ENCODE data around the gene CEP120.

CEP120 gene

GRCh38 chr5:123364441-123365155 is 58.6 kb downstream of the CEP120 start:
- Histone ChIP-seq H3K27me3 (replicated peaks; ENCODE audit: control insufficient read depth, insufficient read depth, low read length, poor library complexity, severe bottlenecking) (no peaks in the 10 kb centered on the region), H3K9me3 (ENCODE audit: control insufficient read depth, low read length) (no peaks in the 10 kb centered on the region), H3K4me1 (ENCODE audit: control insufficient read depth, insufficient read depth, low read length, poor library complexity, severe bottlenecking) (no peaks in the 10 kb centered on the region), H3K36me3 (ENCODE audit: control insufficient read depth, insufficient read depth, low read length) (peaks cover 48% of the 10 kb centered on the region), H3K4me3 (ENCODE audit: insufficient read depth, low read depth, low read length, poor library complexity, severe bottlenecking) (no peak overlapping the region), H3K27ac (ENCODE audit: insufficient read depth, low read length, poor library complexity, severe bottlenecking) (no peak overlapping the region)
- DNase-seq, result no peak

GRCh38 chr5:123360910-123361309 is 62.3 kb downstream of the CEP120 start:
- Histone ChIP-seq H3K27ac (ENCODE audit: insufficient read depth, low read length, poor library complexity, severe bottlenecking) (no peak overlapping the region), H3K27me3 (replicated peaks; ENCODE audit: control insufficient read depth, insufficient read depth, low read length, poor library complexity, severe bottlenecking) (no peaks in the 10 kb centered on the region), H3K4me3 (ENCODE audit: insufficient read depth, low read depth, low read length, poor library complexity, severe bottlenecking) (no peak overlapping the region), H3K4me1 (ENCODE audit: control insufficient read depth, insufficient read depth, low read length, poor library complexity, severe bottlenecking) (no peaks in the 10 kb centered on the region), H3K36me3 (ENCODE audit: control insufficient read depth, insufficient read depth, low read length) (peaks cover 60% of the 10 kb centered on the region), H3K9me3 (ENCODE audit: control insufficient read depth, low read length) (no peaks in the 10 kb centered on the region)
- DNase-seq, result no peak

GRCh38 chr5:123360201-123360571 is 63.0 kb downstream of the CEP120 start:
- Histone ChIP-seq H3K9me3 (ENCODE audit: control insufficient read depth, low read length) (no peaks in the 10 kb centered on the region), H3K36me3 (ENCODE audit: control insufficient read depth, insufficient read depth, low read length) (peaks cover 60% of the 10 kb centered on the region), H3K4me1 (ENCODE audit: control insufficient read depth, insufficient read depth, low read length, poor library complexity, severe bottlenecking) (no peaks in the 10 kb centered on the region), H3K27ac (ENCODE audit: insufficient read depth, low read length, poor library complexity, severe bottlenecking) (no peak overlapping the region), H3K27me3 (replicated peaks; ENCODE audit: control insufficient read depth, insufficient read depth, low read length, poor library complexity, severe bottlenecking) (no peaks in the 10 kb centered on the region), H3K4me3 (ENCODE audit: insufficient read depth, low read depth, low read length, poor library complexity, severe bottlenecking) (no peak overlapping the region)
- no peak for DNase-seq

GRCh38 chr5:123359454-123360200 is 63.6 kb downstream of the CEP120 start:
- H3K4me1 ChIP-seq (ENCODE audit: control insufficient read depth, insufficient read depth, low read length, poor library complexity, severe bottlenecking), result no peaks in the 10 kb centered on the region
- H3K36me3 ChIP-seq (ENCODE audit: control insufficient read depth, insufficient read depth, low read length), result peaks cover 60% of the 10 kb centered on the region
- no peak for DNase-seq
- no peak overlapping the region for H3K4me3 ChIP-seq (ENCODE audit: insufficient read depth, low read depth, low read length, poor library complexity, severe bottlenecking)
- no peaks in the 10 kb centered on the region for H3K9me3 ChIP-seq (ENCODE audit: control insufficient read depth, low read length)
- H3K27me3 ChIP-seq (replicated peaks; ENCODE audit: control insufficient read depth, insufficient read depth, low read length, poor library complexity, severe bottlenecking), result no peaks in the 10 kb centered on the region
- no peak overlapping the region for H3K27ac ChIP-seq (ENCODE audit: insufficient read depth, low read length, poor library complexity, severe bottlenecking)

GRCh38 chr5:123358751-123359150 is 64.5 kb downstream of the CEP120 start:
- no peak overlapping the region for H3K27ac ChIP-seq (ENCODE audit: insufficient read depth, low read length, poor library complexity, severe bottlenecking)
- no peaks in the 10 kb centered on the region for H3K27me3 ChIP-seq (replicated peaks; ENCODE audit: control insufficient read depth, insufficient read depth, low read length, poor library complexity, severe bottlenecking)
- H3K36me3 ChIP-seq (ENCODE audit: control insufficient read depth, insufficient read depth, low read length), result peaks cover 52% of the 10 kb centered on the region
- no peak for DNase-seq
- no peaks in the 10 kb centered on the region for H3K4me1 ChIP-seq (ENCODE audit: control insufficient read depth, insufficient read depth, low read length, poor library complexity, severe bottlenecking)
- no peaks in the 10 kb centered on the region for H3K9me3 ChIP-seq (ENCODE audit: control insufficient read depth, low read length)
- no peak overlapping the region for H3K4me3 ChIP-seq (ENCODE audit: insufficient read depth, low read depth, low read length, poor library complexity, severe bottlenecking)

- Histone ChIP-seq H3K9me3 (ENCODE audit: control insufficient read depth, low read length) (no peaks in the 10 kb centered on the region), H3K27ac (ENCODE audit: insufficient read depth, low read length, poor library complexity, severe bottlenecking) (no peak overlapping the region), H3K4me1 (ENCODE audit: control insufficient read depth, insufficient read depth, low read length, poor library complexity, severe bottlenecking) (no peaks in the 10 kb centered on the region), H3K4me3 (ENCODE audit: insufficient read depth, low read depth, low read length, poor library complexity, severe bottlenecking) (no peak overlapping the region), H3K36me3 (ENCODE audit: control insufficient read depth, insufficient read depth, low read length) (peaks cover 48% of the 10 kb centered on the region), H3K27me3 (replicated peaks; ENCODE audit: control insufficient read depth, insufficient read depth, low read length, poor library complexity, severe bottlenecking) (no peaks in the 10 kb centered on the region)
- no peak for DNase-seq
Measured at GRCh38 chr5:123358304-123358703, 64.9 kb downstream of the CEP120 start.

- Histone ChIP-seq H3K9me3 (ENCODE audit: control insufficient read depth, low read length) (no peaks in the 10 kb centered on the region), H3K27me3 (replicated peaks; ENCODE audit: control insufficient read depth, insufficient read depth, low read length, poor library complexity, severe bottlenecking) (no peaks in the 10 kb centered on the region), H3K27ac (ENCODE audit: insufficient read depth, low read length, poor library complexity, severe bottlenecking) (no peak overlapping the region), H3K4me3 (ENCODE audit: insufficient read depth, low read depth, low read length, poor library complexity, severe bottlenecking) (no peak overlapping the region), H3K4me1 (ENCODE audit: control insufficient read depth, insufficient read depth, low read length, poor library complexity, severe bottlenecking) (no peaks in the 10 kb centered on the region), H3K36me3 (ENCODE audit: control insufficient read depth, insufficient read depth, low read length) (peaks cover 26% of the 10 kb centered on the region)
- DNase-seq, result no peak
Measured at GRCh38 chr5:123351820-123352219, 71.4 kb downstream of the CEP120 start.

GRCh38 chr5:123351240-123351639 is 72.0 kb downstream of the CEP120 start:
- Histone ChIP-seq H3K27me3 (replicated peaks; ENCODE audit: control insufficient read depth, insufficient read depth, low read length, poor library complexity, severe bottlenecking) (no peaks in the 10 kb centered on the region), H3K27ac (ENCODE audit: insufficient read depth, low read length, poor library complexity, severe bottlenecking) (no peak overlapping the region), H3K36me3 (ENCODE audit: control insufficient read depth, insufficient read depth, low read length) (peaks cover 31% of the 10 kb centered on the region), H3K4me3 (ENCODE audit: insufficient read depth, low read depth, low read length, poor library complexity, severe bottlenecking) (no peak overlapping the region), H3K9me3 (ENCODE audit: control insufficient read depth, low read length) (no peaks in the 10 kb centered on the region), H3K4me1 (ENCODE audit: control insufficient read depth, insufficient read depth, low read length, poor library complexity, severe bottlenecking) (no peaks in the 10 kb centered on the region)
- DNase-seq, result no peak

- Histone ChIP-seq H3K36me3 (ENCODE audit: control insufficient read depth, insufficient read depth, low read length) (peaks cover 31% of the 10 kb centered on the region), H3K27me3 (replicated peaks; ENCODE audit: control insufficient read depth, insufficient read depth, low read length, poor library complexity, severe bottlenecking) (no peaks in the 10 kb centered on the region), H3K4me1 (ENCODE audit: control insufficient read depth, insufficient read depth, low read length, poor library complexity, severe bottlenecking) (no peaks in the 10 kb centered on the region), H3K27ac (ENCODE audit: insufficient read depth, low read length, poor library complexity, severe bottlenecking) (no peak overlapping the region), H3K4me3 (ENCODE audit: insufficient read depth, low read depth, low read length, poor library complexity, severe bottlenecking) (no peak overlapping the region), H3K9me3 (ENCODE audit: control insufficient read depth, low read length) (no peaks in the 10 kb centered on the region)
- no peak for DNase-seq
Measured at GRCh38 chr5:123350742-123351141, 72.5 kb downstream of the CEP120 start.

GRCh38 chr5:123344816-123345426 is 78.3 kb downstream of the CEP120 start:
- no peaks in the 10 kb centered on the region for H3K27me3 ChIP-seq (replicated peaks; ENCODE audit: control insufficient read depth, insufficient read depth, low read length, poor library complexity, severe bottlenecking)
- no peaks in the 10 kb centered on the region for H3K9me3 ChIP-seq (ENCODE audit: control insufficient read depth, low read length)
- no peak overlapping the region for H3K27ac ChIP-seq (ENCODE audit: insufficient read depth, low read length, poor library complexity, severe bottlenecking)
- no peak for DNase-seq
- no peaks in the 10 kb centered on the region for H3K4me1 ChIP-seq (ENCODE audit: control insufficient read depth, insufficient read depth, low read length, poor library complexity, severe bottlenecking)
- H3K36me3 ChIP-seq (ENCODE audit: control insufficient read depth, insufficient read depth, low read length), result peaks cover 26% of the 10 kb centered on the region
- H3K4me3 ChIP-seq (ENCODE audit: insufficient read depth, low read depth, low read length, poor library complexity, severe bottlenecking), result no peak overlapping the region
